SU-DHL-6 (cell line): ENCODE measurements around the gene NOTCH3.

Source experiments
- H2AFZ ChIP-seq: fragments of 200-600 bp; sonication (generic); 2 replicates; pipeline ENCODE4 v1.6.1; 2014; ENCODE audit warnings: low read depth, mild to moderate bottlenecking, moderate library complexity, mixed read lengths, antibody characterized with exemption, low read length; ENCODE audit not compliant: severe bottlenecking
- H3F3A ChIP-seq: fragments of 200-600 bp; shearing (Covaris generic); 2 replicates; pipeline ENCODE4 v1.6.0; 2016; ENCODE audit warnings: antibody characterized with exemption, mild to moderate bottlenecking; ENCODE audit not compliant: insufficient read depth
- H3K27ac ChIP-seq: fragments of 200-600 bp; sonication (generic); 2 replicates; pipeline ENCODE4 v1.5.1; 2016; ENCODE audit warnings: low read depth, mild to moderate bottlenecking, low read length, moderate library complexity, mixed read lengths
- H3K27me3 ChIP-seq: fragments of 200-600 bp; sonication (generic), shearing (Covaris generic); 2 replicates; pipeline ENCODE4 v1.6.0; 2014; ENCODE audit warnings: mild to moderate bottlenecking, low read length
- H3K36me3 ChIP-seq: fragments of 200-600 bp; sonication (generic); 2 replicates; pipeline ENCODE4 v1.6.1; 2014; ENCODE audit warnings: mild to moderate bottlenecking, low read length, mixed read lengths
- H3K4me2 ChIP-seq: fragments of 300-600, 200-600 bp; shearing (Covaris generic), sonication (generic); 2 replicates; pipeline ENCODE4 v1.6.0; 2014; ENCODE audit warnings: low read length, low read depth, mild to moderate bottlenecking; ENCODE audit not compliant: poor library complexity, severe bottlenecking
- H3K4me3 ChIP-seq: fragments of 200-600 bp; sonication (generic); 2 replicates; pipeline ENCODE4 v1.5.1; 2014; ENCODE audit warnings: antibody characterized with exemption, low read length, mild to moderate bottlenecking, mixed read lengths; ENCODE audit not compliant: insufficient read depth, poor library complexity, severe bottlenecking
- H3K79me2 ChIP-seq: fragments of 200-600 bp; sonication (generic); 2 replicates; pipeline ENCODE4 v1.6.1; 2014; ENCODE audit warnings: mild to moderate bottlenecking, low read length, moderate library complexity; ENCODE audit not compliant: insufficient read depth
- H3K9ac ChIP-seq: fragments of 200-600 bp; sonication (generic); 2 replicates; pipeline ENCODE4 v1.7.0; 2014; ENCODE audit warnings: mild to moderate bottlenecking, low read length
- H3K9me2 ChIP-seq: fragments of 200-600 bp; sonication (generic); replicated peaks from 2 replicates; pipeline ENCODE4 v1.6.1; 2014; ENCODE audit warnings: low read length; ENCODE audit not compliant: insufficient read depth
- H3K9me3 ChIP-seq: fragments of 200-600 bp; sonication (generic); 2 replicates; pipeline ENCODE4 v1.6.1; 2014; ENCODE audit warnings: low read length, mixed read lengths; ENCODE audit not compliant: insufficient read depth
- H4K20me1 ChIP-seq: fragments of 200-600 bp; sonication (generic); 2 replicates; pipeline ENCODE4 v1.6.1; 2014; ENCODE audit warnings: low read depth, mild to moderate bottlenecking, antibody characterized with exemption, low read length, moderate library complexity, mixed read lengths
- EZH2phosphoT487 ChIP-seq: fragments of 200-600 bp; sonication (generic), shearing (Covaris generic); conservative IDR thresholded peaks from 2 replicates; pipeline ENCODE4 v1.6.1; 2018; ENCODE audit warnings: mild to moderate bottlenecking, antibody characterized with exemption, low read length, moderate library complexity, mixed read lengths
- TF ChIP-seq, protein P1 (sequence below): fragments of 200-600 bp; sonication (generic); IDR thresholded peaks from one replicate; pipeline ENCODE4 v1.5.1; 2017; ENCODE audit warnings: antibody characterized with exemption, mild to moderate bottlenecking, low read length, moderate library complexity; ENCODE audit not compliant: insufficient read depth, poor library complexity, severe bottlenecking

Gene NOTCH3

GRCh38 chr19:15222738-15223648, 22.2 kb upstream of the NOTCH3 start:
- Histone ChIP-seq H3F3A (no peaks in the 10 kb centered on the region), H2AFZ (peak overlapping the region; percentile 71), H3K4me3 (peak overlapping the region; percentile 51), H3K9ac (peak overlapping the region; percentile 44), H3K27ac (no peak overlapping the region), H4K20me1 (no peaks in the 10 kb centered on the region), H3K36me3 (no peaks in the 10 kb centered on the region), H3K9me3 (no peaks in the 10 kb centered on the region), H3K27me3 (no peaks in the 10 kb centered on the region), H3K4me2 (peak overlapping the region; percentile 54), H3K79me2 (no peaks in the 10 kb centered on the region), H3K9me2 (no peaks in the 10 kb centered on the region)
- TF ChIP-seq EZH2phosphoT487: no peak
- TF ChIP-seq, protein P1, sequence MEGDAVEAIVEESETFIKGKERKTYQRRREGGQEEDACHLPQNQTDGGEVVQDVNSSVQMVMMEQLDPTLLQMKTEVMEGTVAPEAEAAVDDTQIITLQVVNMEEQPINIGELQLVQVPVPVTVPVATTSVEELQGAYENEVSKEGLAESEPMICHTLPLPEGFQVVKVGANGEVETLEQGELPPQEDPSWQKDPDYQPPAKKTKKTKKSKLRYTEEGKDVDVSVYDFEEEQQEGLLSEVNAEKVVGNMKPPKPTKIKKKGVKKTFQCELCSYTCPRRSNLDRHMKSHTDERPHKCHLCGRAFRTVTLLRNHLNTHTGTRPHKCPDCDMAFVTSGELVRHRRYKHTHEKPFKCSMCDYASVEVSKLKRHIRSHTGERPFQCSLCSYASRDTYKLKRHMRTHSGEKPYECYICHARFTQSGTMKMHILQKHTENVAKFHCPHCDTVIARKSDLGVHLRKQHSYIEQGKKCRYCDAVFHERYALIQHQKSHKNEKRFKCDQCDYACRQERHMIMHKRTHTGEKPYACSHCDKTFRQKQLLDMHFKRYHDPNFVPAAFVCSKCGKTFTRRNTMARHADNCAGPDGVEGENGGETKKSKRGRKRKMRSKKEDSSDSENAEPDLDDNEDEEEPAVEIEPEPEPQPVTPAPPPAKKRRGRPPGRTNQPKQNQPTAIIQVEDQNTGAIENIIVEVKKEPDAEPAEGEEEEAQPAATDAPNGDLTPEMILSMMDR: no peak

- no peak overlapping the region for H3K4me2 ChIP-seq
- H3K27me3 ChIP-seq: no peaks in the 10 kb centered on the region
- H3K4me3 ChIP-seq: no peak overlapping the region
- H3F3A ChIP-seq: no peaks in the 10 kb centered on the region
- no peaks in the 10 kb centered on the region for H3K36me3 ChIP-seq
- no peaks in the 10 kb centered on the region for H3K9me3 ChIP-seq
- H2AFZ ChIP-seq: no peak overlapping the region
- no peaks in the 10 kb centered on the region for H4K20me1 ChIP-seq
- TF ChIP-seq, protein P1: no peak
- TF ChIP-seq EZH2phosphoT487: no peak
- no peaks in the 10 kb centered on the region for H3K79me2 ChIP-seq
- no peaks in the 10 kb centered on the region for H3K9me2 ChIP-seq
- H3K27ac ChIP-seq: no peak overlapping the region
- H3K9ac ChIP-seq: no peak overlapping the region
These were observed 20.0 kb upstream of the NOTCH3 start for GRCh38 chr19:15220833-15221232.

- Histone ChIP-seq H3K27ac (no peak overlapping the region), H3K36me3 (no peaks in the 10 kb centered on the region), H4K20me1 (no peaks in the 10 kb centered on the region), H2AFZ (no peak overlapping the region), H3K4me3 (no peak overlapping the region), H3F3A (no peaks in the 10 kb centered on the region), H3K79me2 (no peaks in the 10 kb centered on the region), H3K9me3 (no peaks in the 10 kb centered on the region), H3K27me3 (no peaks in the 10 kb centered on the region), H3K9ac (no peak overlapping the region), H3K4me2 (no peak overlapping the region), H3K9me2 (no peaks in the 10 kb centered on the region)
- TF ChIP-seq EZH2phosphoT487: no peak
- TF ChIP-seq, protein P1: no peak
These were observed 17.7 kb upstream of the NOTCH3 start for GRCh38 chr19:15218501-15218900.
